HG02840 (cell line): ENCODE results near the gene CRHR1.

Experiments
- ATAC-seq: cut with Tn5 transposase; IDR thresholded peaks from one replicate; pipeline ENCODE4 v1.9.1; 2021; ENCODE audit warnings: mild to moderate bottlenecking, moderate library complexity, moderate number of reproducible peaks; ENCODE audit not compliant: unreplicated experiment, low FRiP score

The CRHR1 gene

DNA sequence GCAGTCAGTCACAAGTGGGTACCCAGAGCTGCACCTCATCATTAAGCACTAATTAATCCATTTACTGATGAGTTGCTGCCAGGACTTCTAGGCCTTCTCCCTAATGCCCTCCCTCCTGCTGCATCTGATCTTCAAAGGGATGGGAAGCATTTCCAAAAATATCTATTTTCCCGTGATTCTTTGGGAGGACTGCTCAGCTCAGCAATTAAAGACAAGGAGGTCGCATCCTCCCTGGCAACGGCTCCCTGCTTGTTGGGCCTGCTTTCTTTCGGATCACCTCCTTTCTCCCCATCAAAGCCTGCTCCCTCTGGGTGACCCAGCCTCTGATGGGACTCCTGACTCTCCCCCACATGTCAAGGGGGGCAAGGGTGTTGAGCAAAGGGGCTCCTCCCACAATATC is 34.6 kb downstream of the CRHR1 start:
- no peak for ATAC-seq

GRCh38 chr17:45819632-45820031 is 35.5 kb downstream of the CRHR1 start:
- ATAC-seq, result no peak

GRCh38 chr17:45820052-45820780 is 36.1 kb downstream of the CRHR1 start:
- ATAC-seq, result no peak

DNA sequence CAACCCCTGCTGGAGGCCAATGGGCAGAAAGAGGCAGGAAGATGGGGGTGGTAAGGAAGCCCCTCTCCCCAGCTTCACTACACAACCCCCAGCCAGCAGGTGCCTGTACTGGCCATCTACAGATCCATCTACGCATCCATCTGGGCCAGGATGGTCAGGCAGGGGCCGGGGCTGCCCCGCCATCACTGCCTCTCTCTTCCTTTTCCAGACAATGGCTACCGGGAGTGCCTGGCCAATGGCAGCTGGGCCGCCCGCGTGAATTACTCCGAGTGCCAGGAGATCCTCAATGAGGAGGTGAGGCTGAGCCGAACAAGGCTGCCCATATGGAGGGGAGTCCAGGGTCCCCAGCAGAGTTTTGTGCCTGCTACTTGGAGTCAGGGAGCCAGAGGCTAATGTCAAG is 37.0 kb downstream of the CRHR1 start:
- ATAC-seq, result no peak

- no peak for ATAC-seq
Observed at GRCh38 chr17:45823598-45823997, 39.5 kb downstream of the CRHR1 start.

DNA sequence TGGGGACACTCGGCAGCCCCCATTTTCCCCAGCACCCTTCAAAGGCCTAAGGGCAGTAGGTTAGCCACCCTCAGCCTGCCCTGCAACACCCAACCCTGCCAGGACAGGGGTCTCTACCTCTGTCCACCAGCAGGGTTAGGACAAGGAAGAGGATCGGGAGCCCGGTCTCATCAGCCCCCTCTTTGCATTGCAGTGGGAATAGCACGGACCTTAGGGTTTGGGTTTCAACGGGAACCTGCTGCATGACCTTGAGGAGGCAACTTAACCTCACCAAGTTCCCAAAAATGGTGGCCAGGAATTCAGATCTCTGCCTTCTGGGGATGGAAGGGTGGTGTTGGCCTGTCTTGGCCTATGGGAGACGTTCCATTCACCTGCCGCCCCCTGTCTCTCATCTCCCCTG is 40.4 kb downstream of the CRHR1 start:
- no peak for ATAC-seq

- ATAC-seq, result no peak
Observed at GRCh38 chr17:45824901-45825492, 40.9 kb downstream of the CRHR1 start.

GRCh38 chr17:45825792-45826191 is 41.7 kb downstream of the CRHR1 start:
- no peak for ATAC-seq

GRCh38 chr17:45826919-45827588 is 42.9 kb downstream of the CRHR1 start:
- no peak for ATAC-seq

DNA sequence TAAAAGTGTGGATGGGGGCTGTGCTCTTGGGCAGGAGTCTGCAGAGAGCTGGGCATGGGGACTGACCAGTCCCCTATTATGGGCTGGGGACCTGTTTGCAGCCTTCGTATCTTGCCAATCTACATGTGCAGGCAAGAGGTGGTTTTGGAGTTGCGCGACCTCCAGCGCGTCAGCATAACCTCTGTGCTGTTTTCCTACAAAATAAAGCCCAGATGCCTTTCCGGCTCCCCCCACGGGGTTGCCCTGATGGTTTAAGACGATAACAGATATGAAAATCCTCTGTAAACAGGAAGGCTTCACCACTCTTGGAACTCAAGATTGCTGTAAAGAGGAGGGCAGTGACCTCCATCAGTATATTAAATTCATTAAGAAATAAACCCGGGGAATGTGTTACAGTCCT is 44.1 kb downstream of the CRHR1 start:
- no peak for ATAC-seq

GRCh38 chr17:45828582-45829133 is 44.5 kb downstream of the CRHR1 start:
- no peak for ATAC-seq

DNA sequence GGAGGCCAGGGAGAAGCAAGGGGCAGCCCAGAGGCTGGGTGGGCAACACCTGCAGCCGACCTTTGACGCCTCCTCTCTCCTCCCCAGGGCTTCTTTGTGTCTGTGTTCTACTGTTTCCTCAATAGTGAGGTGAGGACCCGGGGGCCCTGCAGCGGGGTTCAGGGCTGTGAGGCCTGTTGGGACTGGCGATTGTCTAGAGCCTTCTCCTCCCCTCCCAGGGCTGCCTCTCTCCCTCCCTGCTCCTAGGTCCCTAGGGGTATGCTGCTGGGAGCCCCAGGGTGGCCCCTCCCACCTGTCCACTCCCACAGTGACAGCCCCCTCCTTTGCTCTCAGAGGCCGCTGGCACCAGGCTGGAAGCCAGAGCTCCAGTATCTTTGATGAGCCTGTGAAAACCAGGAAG is 49.8 kb downstream of the CRHR1 start:
- ATAC-seq, result no peak

DNA sequence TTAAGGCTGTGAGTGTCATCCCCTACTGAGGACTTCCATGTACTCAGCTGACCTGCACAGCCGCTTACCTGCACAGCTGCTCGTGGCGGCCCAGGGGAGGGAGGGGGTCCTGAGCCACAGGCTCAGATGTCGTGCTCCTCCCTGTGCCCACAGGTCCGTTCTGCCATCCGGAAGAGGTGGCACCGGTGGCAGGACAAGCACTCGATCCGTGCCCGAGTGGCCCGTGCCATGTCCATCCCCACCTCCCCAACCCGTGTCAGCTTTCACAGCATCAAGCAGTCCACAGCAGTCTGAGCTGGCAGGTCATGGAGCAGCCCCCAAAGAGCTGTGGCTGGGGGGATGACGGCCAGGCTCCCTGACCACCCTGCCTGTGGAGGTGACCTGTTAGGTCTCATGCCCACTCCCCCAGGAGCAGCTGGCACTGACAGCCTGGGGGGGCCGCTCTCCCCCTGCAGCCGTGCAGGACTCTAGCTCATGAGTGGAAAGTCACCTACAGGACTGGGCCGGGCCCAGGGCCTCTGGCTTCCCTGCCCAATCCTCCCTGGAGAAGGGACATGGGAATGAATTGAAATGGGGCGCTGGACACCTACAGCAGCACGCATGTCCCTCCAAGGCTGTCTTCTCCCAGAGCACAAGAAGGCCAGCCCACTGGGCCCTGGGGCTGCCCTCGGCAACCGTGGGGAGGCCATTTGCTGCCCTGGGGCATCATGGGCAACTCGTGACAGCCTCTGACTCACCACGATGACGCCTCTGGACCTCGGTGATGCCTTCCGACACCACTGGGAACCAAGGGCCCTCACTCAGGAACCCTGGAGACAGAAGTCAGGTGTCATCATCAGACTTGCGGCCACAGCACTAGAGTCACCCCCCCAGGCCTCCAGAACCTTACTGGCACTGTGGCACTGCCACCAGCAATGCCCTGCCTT is 50.6 kb downstream of the CRHR1 start:
- ATAC-seq, result no peak

GRCh38 chr17:45835481-45835880 is 51.4 kb downstream of the CRHR1 start:
- ATAC-seq, result no peak

- no peak for ATAC-seq
Observed at GRCh38 chr17:45836047-45837044, 52.2 kb downstream of the CRHR1 start.

DNA sequence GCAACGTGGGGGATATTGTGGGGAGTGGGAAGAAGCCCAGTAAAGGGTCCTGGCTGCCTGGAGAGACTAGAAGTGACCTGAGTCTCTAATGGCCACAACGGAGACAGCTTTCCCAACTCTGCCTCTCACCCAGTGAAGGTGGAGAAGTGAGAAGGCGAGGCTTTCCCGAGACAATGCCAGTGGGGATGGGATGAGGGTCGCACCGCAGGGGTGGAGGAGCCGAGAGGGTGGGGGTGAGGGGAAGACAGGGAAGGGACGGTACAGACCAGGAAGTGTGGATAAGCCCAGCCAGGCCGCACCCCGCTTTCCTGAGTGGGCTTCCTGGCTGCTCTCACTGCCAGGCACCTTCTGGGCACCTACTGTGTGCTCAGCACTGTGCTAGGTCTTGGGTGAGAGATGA is 53.1 kb downstream of the CRHR1 start:
- ATAC-seq, result no peak

DNA sequence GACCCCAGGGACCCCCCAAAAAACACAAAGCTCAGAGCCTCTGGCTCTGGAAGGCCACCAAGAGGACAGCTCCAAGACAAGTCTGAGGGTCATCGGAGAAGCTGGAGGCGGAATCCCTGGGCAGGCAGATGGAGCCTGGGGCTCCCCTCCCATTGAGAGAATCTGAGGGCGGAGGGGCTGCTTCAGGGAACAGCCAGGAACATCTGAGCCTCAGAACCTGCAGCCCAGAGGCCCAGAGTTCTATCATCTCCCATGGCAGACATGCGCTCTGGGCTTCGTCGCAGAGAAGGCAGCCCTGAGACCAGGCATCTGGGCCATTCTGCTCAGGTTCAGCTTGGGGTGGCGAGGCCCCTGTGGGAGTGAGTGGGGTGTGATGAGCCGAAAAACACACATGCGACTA is 53.5 kb downstream of the CRHR1 start:
- no peak for ATAC-seq

DNA sequence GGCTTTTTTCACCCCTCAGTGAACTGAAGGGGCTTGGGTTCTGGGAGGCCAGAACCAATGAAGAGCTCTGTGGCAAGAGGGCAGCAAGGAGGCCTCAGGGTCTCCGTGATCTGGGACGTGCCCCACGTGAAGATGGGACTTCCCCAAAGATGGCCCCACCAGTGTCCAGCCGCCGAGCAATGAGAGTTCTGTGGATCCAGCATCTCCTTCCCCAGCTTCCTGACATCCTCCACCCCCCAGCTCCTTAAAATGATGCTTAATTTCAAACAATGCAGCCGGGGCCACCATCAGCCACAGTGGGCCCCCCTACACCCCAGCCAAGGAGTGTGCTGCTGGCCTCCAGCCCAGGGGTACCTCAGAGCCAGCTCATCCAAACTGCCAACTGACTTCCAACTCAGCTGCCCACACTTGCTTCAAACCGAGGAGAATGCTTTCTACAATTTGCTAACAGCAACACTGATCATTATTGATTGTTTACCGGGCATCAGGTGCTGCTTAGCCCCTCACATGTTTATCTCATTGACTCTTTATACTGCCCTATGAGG is 54.7 kb downstream of the CRHR1 start:
- no peak for ATAC-seq

- no peak for ATAC-seq
Observed at GRCh38 chr17:45839442-45839841, 55.3 kb downstream of the CRHR1 start.
